22Rv1 (cell line): ENCODE data around the gene INO80C.

ENCODE experiments used
- ZFX ChIP-seq: fragments of 450-650 bp; IDR thresholded peaks from 2 replicates; pipeline ENCODE4 v1.6.1; 2017; ENCODE audit warnings: antibody characterized with exemption, borderline replicate concordance
- TF ChIP-seq, protein P1 (sequence below): fragments of 450-650 bp; IDR thresholded peaks from 2 replicates; pipeline ENCODE4 v1.5.1; 2017; ENCODE audit warnings: mild to moderate bottlenecking

DNA sequence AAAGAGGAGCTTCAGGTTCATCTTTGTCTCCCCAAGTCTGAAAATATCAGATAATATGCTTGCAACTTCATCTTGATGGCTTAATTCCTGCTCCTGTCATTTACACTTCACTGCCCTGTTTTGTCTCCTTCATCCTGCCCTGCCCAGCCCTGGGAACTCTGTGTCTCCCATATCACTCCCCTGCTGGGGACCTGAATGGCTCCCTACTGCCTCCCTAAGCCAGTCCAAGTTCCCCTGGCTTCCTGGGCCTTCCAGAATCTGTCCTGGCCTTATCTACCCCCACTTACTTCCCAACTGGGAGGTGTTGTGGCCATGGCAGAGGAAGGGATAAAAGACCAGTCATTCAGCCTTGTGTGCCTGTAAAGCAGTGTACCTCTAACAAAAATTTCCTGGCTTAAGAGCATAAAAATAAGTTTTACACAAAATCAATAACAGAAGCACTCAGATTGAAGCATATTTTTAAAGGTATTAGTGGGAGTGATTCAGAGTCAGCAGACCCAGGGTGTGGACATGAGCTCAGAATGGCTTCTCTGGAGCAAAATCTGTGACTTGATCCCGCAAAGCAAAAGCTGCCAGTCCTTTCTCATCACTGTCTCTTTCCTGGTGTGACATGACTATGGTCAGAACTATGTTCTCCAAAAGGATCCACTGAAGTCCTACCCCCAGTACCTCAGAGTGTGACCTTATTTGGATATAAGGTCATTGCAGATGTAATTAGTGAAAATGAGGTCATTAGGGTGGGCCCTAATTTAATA, 59.1 kb downstream of the INO80C start:
- TF ChIP-seq, protein P1, sequence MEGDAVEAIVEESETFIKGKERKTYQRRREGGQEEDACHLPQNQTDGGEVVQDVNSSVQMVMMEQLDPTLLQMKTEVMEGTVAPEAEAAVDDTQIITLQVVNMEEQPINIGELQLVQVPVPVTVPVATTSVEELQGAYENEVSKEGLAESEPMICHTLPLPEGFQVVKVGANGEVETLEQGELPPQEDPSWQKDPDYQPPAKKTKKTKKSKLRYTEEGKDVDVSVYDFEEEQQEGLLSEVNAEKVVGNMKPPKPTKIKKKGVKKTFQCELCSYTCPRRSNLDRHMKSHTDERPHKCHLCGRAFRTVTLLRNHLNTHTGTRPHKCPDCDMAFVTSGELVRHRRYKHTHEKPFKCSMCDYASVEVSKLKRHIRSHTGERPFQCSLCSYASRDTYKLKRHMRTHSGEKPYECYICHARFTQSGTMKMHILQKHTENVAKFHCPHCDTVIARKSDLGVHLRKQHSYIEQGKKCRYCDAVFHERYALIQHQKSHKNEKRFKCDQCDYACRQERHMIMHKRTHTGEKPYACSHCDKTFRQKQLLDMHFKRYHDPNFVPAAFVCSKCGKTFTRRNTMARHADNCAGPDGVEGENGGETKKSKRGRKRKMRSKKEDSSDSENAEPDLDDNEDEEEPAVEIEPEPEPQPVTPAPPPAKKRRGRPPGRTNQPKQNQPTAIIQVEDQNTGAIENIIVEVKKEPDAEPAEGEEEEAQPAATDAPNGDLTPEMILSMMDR = no peak
- TF ChIP-seq ZFX = no peak
